HepG2 (cell line): ENCODE results near the gene ZNF217. TPM values are rescaled to one million over a fixed set of nuclear protein-coding genes. Genes with fewer than 3 reads are reported as not detected.

Source experiments
- ASH2L ChIP-seq: fragments of 300-600, 200-600 bp; sonication (generic); IDR thresholded peaks from 2 replicates; pipeline ENCODE4 v1.7.0; 2017; ENCODE audit warnings: low read depth, mild to moderate bottlenecking, moderate library complexity, mixed read lengths, low read length; ENCODE audit not compliant: insufficient read length
- GPN1 ChIP-seq: sonication (generic); formaldehyde crosslinking; IDR thresholded peaks from 2 replicates; pipeline ENCODE4 v1.5.1; 2020; ENCODE audit warnings: missing genetic modification reagents, borderline replicate concordance
- HNF1A ChIP-seq, 2 experiments: sonication (generic) in 1 of 2; formaldehyde crosslinking in 1 of 2; IDR thresholded peaks; 2 replicates each; pipeline versions ENCODE4 v1.4.0 to v1.6.1; 2016 to 2020; ENCODE audit warnings: borderline replicate concordance in 1 of 2, low read depth in 1 of 2, mild to moderate bottlenecking in 1 of 2, missing genetic modification reagents in 1 of 2
- MYC ChIP-seq: sonication (generic); formaldehyde crosslinking; IDR thresholded peaks from 2 replicates; pipeline ENCODE4 v1.9.0; 2021; ENCODE audit warnings: missing genetic modification reagents, borderline replicate concordance
- NR2C2 ChIP-seq: sonication (generic); formaldehyde crosslinking; IDR thresholded peaks from 2 replicates; pipeline ENCODE4 v1.4.0; 2020; ENCODE audit warnings: missing genetic modification reagents, mild to moderate bottlenecking, moderate library complexity, borderline replicate concordance
- PLRG1 ChIP-seq: fragments of 450-650 bp; conservative IDR thresholded peaks from 2 replicates; pipeline ENCODE4 v1.6.1; 2016
- RBAK ChIP-seq: sonication (generic); formaldehyde crosslinking; IDR thresholded peaks from 2 replicates; pipeline ENCODE4 v1.5.1; 2020; ENCODE audit warnings: mild to moderate bottlenecking, missing genetic modification reagents
- SKIL ChIP-seq: sonication (generic); formaldehyde crosslinking; IDR thresholded peaks from 2 replicates; pipeline ENCODE4 v1.8.0; 2022; ENCODE audit warnings: missing genetic modification reagents, mild to moderate bottlenecking, moderate library complexity, borderline replicate concordance
- SSRP1 ChIP-seq: IDR thresholded peaks from 2 replicates; pipeline ENCODE4 v1.6.1; 2016; ENCODE audit warnings: control low read depth
- TCF12 ChIP-seq, 2 experiments: fragments of 450-650 bp in 1 of 2; sonication (generic) in 1 of 2; formaldehyde crosslinking in 1 of 2; IDR thresholded peaks; 2 replicates each; pipeline versions ENCODE4 v1.6.1 to v1.8.0; 2017 to 2022; ENCODE audit warnings: antibody characterized with exemption in 1 of 2, mild to moderate bottlenecking in 1 of 2, missing genetic modification reagents in 1 of 2, moderate library complexity in 1 of 2
- ZBTB37 ChIP-seq: sonication (generic); formaldehyde crosslinking; IDR thresholded peaks from 2 replicates; pipeline ENCODE4 v1.4.0; 2020; ENCODE audit warnings: mild to moderate bottlenecking, missing genetic modification reagents
- ZFP82 ChIP-seq: sonication (generic); formaldehyde crosslinking; IDR thresholded peaks from 2 replicates; pipeline ENCODE4 v1.5.1; 2020; ENCODE audit warnings: mild to moderate bottlenecking, missing genetic modification reagents, borderline replicate concordance
- ZFP91 ChIP-seq: sonication (generic); formaldehyde crosslinking; IDR thresholded peaks from 2 replicates; pipeline ENCODE4 v1.9.0; 2022; ENCODE audit warnings: missing genetic modification reagents, mild to moderate bottlenecking, borderline replicate concordance
- ZNF704 ChIP-seq: sonication (generic); formaldehyde crosslinking; IDR thresholded peaks from 2 replicates; pipeline ENCODE4 v1.8.1; 2023; ENCODE audit warnings: mild to moderate bottlenecking, inconsistent platforms, moderate library complexity, missing genetic modification reagents, borderline replicate concordance
- ZNF850 ChIP-seq: sonication (generic); formaldehyde crosslinking; conservative IDR thresholded peaks from 2 replicates; pipeline ENCODE4 v1.9.0; 2021; ENCODE audit warnings: mild to moderate bottlenecking, missing genetic modification reagents
- ZSCAN12 ChIP-seq: sonication (generic); formaldehyde crosslinking; IDR thresholded peaks from 2 replicates; pipeline ENCODE4 v1.9.0; 2021; ENCODE audit warnings: mild to moderate bottlenecking, missing genetic modification reagents
- polyA plus RNA-seq, 8 experiments: library from polyadenylated mRNA; depleted of rRNA in 3 of 8; stranded (reverse) in 7 of 8; unstranded in 1 of 8; fragments of >200 nt; fragmentation: Illumina TruSeq in 4 of 8; extraction: Trizol in 4 of 8; gene quantifications; 2 replicates each; pipeline versions ENCODE4 v1.2.1 to v1.2.3, GENCODE V29; 2011 to 2016; ENCODE audit warnings: low read depth in 4 of 8, missing spikeins in 1 of 8, mixed read lengths in 1 of 8; ENCODE audit not compliant: insufficient read depth in 1 of 8
- total RNA-seq, 5 experiments: library from RNA; depleted of rRNA; stranded (reverse); fragments of >200 nt; fragmentation: Illumina TruSeq; extraction: Trizol; gene quantifications; 2 replicates each; pipeline ENCODE4 v1.2.3, GENCODE V29; 2016; ENCODE audit warnings: low read depth in 1 of 5

Gene ZNF217
- total and polyA plus RNA-seq, 2 of the 13 experiments (the other 11 are each of a cell fraction or from before 2014, with no cell fraction given) = 22.3 to 29.8 TPM

- TF ChIP-seq TCF12 (IDR thresholded peaks at IDR 0.05) (no peak), TCF12 (CRISPR knock-in tag; IDR thresholded peaks at IDR 0.05) (0 out of 2 replicates have a peak, but pooled peaks have one; percentile 25), SSRP1 (CRISPR knock-in tag) (no peak), GPN1 (CRISPR knock-in tag) (no peak), HNF1A (IDR thresholded peaks at IDR 0.05; ENCODE audit: low read depth) (no peak), HNF1A (CRISPR knock-in tag; IDR thresholded peaks at IDR 0.05; ENCODE audit: borderline replicate concordance) (no peak), ZNF850 (CRISPR knock-in tag) (no peak), PLRG1 (no peak), SKIL (CRISPR knock-in tag) (no peak), ZSCAN12 (CRISPR knock-in tag) (0 out of 2 replicates have a peak, but pooled peaks have one; percentile 42), MYC (no peak), ZBTB37 (no peak), ASH2L (peak; percentile 36), RBAK (no peak), NR2C2 (CRISPR knock-in tag) (peak; percentile 84), ZNF704 (CRISPR knock-in tag) (no peak), ZFP82 (no peak), ZFP91 (CRISPR knock-in tag) (no peak; the same call in 1 of the 2 replicates)
These were observed 28.9 kb upstream of the ZNF217 start (continued) for GRCh38 chr20:53622247-53623133.
